ENCODE measurements around the gene RHBDF1.

The RHBDF1 gene

GRCh38 chr16:100989-101388 is 28.6 kb upstream of the RHBDF1 start:
- H3K27me3 ChIP-seq (ENCODE audit: insufficient read depth, poor library complexity, severe bottlenecking) = no peaks in the 10 kb centered on the region
- no peak for TF ChIP-seq GABPA (IDR thresholded peaks at IDR 0.05; ENCODE audit: low read depth)
- TF ChIP-seq, protein P1, sequence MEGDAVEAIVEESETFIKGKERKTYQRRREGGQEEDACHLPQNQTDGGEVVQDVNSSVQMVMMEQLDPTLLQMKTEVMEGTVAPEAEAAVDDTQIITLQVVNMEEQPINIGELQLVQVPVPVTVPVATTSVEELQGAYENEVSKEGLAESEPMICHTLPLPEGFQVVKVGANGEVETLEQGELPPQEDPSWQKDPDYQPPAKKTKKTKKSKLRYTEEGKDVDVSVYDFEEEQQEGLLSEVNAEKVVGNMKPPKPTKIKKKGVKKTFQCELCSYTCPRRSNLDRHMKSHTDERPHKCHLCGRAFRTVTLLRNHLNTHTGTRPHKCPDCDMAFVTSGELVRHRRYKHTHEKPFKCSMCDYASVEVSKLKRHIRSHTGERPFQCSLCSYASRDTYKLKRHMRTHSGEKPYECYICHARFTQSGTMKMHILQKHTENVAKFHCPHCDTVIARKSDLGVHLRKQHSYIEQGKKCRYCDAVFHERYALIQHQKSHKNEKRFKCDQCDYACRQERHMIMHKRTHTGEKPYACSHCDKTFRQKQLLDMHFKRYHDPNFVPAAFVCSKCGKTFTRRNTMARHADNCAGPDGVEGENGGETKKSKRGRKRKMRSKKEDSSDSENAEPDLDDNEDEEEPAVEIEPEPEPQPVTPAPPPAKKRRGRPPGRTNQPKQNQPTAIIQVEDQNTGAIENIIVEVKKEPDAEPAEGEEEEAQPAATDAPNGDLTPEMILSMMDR (IDR thresholded peaks at IDR 0.05; ENCODE audit: insufficient read depth, low read length) = no peak
- TF ChIP-seq SPI1 (IDR thresholded peaks at IDR 0.05; ENCODE audit: borderline replicate concordance, low read depth) = no peak
- no peak for TF ChIP-seq REST (IDR thresholded peaks at IDR 0.05; ENCODE audit: insufficient replicate concordance, low read depth)
- TF ChIP-seq POLR2AphosphoS5 (IDR thresholded peaks at IDR 0.05; ENCODE audit: low read depth) = no peak
- no peak for DNase-seq (ENCODE audit: low read depth in 1 of 2, low spot score in 1 of 2)
- H3K27ac ChIP-seq (replicated peaks) = no peak overlapping the region
- no peak overlapping the region for H3K4me3 ChIP-seq (replicated peaks; ENCODE audit: insufficient read depth, low read length)

DNA sequence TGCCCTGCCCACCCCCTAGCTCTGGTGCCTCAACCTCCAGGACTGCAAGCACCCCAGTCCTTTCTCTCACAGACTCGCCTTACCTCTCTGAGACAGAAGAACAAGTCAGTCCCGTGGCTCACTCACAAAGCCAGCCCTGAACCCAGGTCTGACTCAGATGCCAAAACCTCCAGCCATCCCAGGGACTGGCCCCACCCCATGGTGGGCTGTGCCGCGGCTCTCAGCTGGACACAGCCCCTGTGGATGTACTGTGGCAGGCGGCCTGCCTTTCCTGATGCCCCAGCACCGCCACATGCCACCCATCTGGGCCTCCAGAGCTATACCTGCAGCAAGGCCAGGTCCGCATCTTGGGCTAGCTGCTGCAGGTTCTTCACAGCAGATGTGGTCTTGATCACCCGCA is 25.4 kb upstream of the RHBDF1 start:
- no peak overlapping the region for H3K27ac ChIP-seq (replicated peaks)
- no peak overlapping the region for H3K4me3 ChIP-seq (replicated peaks; ENCODE audit: insufficient read depth, low read length)
- TF ChIP-seq POLR2AphosphoS5 (IDR thresholded peaks at IDR 0.05; ENCODE audit: low read depth) (no peak), REST (IDR thresholded peaks at IDR 0.05; ENCODE audit: insufficient replicate concordance, low read depth) (no peak), SPI1 (IDR thresholded peaks at IDR 0.05; ENCODE audit: borderline replicate concordance, low read depth) (no peak), GABPA (IDR thresholded peaks at IDR 0.05; ENCODE audit: low read depth) (no peak)
- TF ChIP-seq, protein P1 (IDR thresholded peaks at IDR 0.05; ENCODE audit: insufficient read depth, low read length) = no peak
- no peaks in the 10 kb centered on the region for H3K27me3 ChIP-seq (ENCODE audit: insufficient read depth, poor library complexity, severe bottlenecking)
- no peak for DNase-seq (ENCODE audit: low read depth in 1 of 2, low spot score in 1 of 2)

- TF ChIP-seq REST (IDR thresholded peaks at IDR 0.05; ENCODE audit: insufficient replicate concordance, low read depth) (no peak), SPI1 (IDR thresholded peaks at IDR 0.05; ENCODE audit: borderline replicate concordance, low read depth) (no peak), GABPA (IDR thresholded peaks at IDR 0.05; ENCODE audit: low read depth) (no peak), POLR2AphosphoS5 (IDR thresholded peaks at IDR 0.05; ENCODE audit: low read depth) (peak; percentile 55; the same call in 1 of the 2 replicates)
- TF ChIP-seq, protein P1 (IDR thresholded peaks at IDR 0.05; ENCODE audit: insufficient read depth, low read length) = peak; percentile 99
- peak; percentile 80 to 89 for DNase-seq (ENCODE audit: low read depth in 1 of 2, low spot score in 1 of 2)
- H3K27ac ChIP-seq (replicated peaks) = no peak overlapping the region
- H3K27me3 ChIP-seq (ENCODE audit: insufficient read depth, poor library complexity, severe bottlenecking) = no peaks in the 10 kb centered on the region
- no peak overlapping the region for H3K4me3 ChIP-seq (replicated peaks; ENCODE audit: insufficient read depth, low read length)
These were observed 24.5 kb upstream of the RHBDF1 start for GRCh38 chr16:96935-97381.
